Measurements from ENCODE around the gene ELMO1.

DNA sequence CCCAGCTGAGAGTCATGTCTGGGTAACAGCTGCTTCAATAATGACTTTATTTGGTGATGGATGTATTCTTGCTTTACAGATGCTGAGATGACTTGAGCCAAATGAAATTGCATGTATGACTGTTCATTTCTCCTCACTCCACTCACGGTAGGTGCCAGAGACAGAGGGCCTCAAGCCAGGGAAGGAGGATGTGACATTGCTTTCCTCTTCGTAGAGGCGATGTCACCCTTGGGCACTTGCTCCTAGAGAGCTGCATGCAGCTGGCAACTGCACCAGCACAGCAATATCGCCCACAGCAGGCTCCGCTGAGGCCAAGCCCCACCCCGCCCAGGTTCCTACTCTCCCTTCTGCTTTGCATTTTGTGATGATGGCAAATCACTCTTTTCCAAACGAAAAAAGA, 607.8 kb downstream of the ELMO1 start:
- TF ChIP-seq, protein P1, sequence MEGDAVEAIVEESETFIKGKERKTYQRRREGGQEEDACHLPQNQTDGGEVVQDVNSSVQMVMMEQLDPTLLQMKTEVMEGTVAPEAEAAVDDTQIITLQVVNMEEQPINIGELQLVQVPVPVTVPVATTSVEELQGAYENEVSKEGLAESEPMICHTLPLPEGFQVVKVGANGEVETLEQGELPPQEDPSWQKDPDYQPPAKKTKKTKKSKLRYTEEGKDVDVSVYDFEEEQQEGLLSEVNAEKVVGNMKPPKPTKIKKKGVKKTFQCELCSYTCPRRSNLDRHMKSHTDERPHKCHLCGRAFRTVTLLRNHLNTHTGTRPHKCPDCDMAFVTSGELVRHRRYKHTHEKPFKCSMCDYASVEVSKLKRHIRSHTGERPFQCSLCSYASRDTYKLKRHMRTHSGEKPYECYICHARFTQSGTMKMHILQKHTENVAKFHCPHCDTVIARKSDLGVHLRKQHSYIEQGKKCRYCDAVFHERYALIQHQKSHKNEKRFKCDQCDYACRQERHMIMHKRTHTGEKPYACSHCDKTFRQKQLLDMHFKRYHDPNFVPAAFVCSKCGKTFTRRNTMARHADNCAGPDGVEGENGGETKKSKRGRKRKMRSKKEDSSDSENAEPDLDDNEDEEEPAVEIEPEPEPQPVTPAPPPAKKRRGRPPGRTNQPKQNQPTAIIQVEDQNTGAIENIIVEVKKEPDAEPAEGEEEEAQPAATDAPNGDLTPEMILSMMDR (IDR thresholded peaks at IDR 0.05) = no peak
- TF ChIP-seq ZFX (IDR thresholded peaks at IDR 0.05; ENCODE audit: borderline replicate concordance) = no peak

All from 22Rv1 (cell line).